Pons (tissue), 1 donor: ENCODE results near the gene FCRL2.
"Not testable (repeated sequence)": the region's sequence is repeated elsewhere in the genome, so short reads cannot be mapped to it uniquely, and the experiment has no call there.

ENCODE experiments used
- DNase-seq: peaks from one replicate; pipeline ENCODE4 v3.0.0-alpha.2; 2016; ENCODE audit warnings: low spot score

FCRL2 gene

DNA sequence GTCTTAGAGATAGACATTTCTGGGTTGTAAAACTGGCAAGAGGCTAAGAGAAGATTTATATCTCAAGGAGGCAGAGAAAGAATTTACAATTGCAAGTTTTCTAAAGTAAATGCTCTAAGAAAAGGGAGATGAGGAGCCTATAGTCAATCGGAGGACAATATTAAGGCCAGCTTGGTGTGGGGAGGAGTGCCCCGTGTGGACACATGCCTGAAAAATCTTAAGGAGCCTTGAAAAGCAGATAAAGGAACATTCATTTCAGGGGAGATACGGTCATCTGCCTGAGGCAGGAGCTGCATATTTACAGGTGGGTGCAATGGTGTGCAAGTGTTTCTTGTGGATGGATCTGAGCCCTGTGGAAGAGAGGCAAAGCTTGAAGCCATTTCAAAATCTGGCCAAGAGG lies 25.6 kb downstream of the FCRL2 start:
- no peak for DNase-seq

DNA sequence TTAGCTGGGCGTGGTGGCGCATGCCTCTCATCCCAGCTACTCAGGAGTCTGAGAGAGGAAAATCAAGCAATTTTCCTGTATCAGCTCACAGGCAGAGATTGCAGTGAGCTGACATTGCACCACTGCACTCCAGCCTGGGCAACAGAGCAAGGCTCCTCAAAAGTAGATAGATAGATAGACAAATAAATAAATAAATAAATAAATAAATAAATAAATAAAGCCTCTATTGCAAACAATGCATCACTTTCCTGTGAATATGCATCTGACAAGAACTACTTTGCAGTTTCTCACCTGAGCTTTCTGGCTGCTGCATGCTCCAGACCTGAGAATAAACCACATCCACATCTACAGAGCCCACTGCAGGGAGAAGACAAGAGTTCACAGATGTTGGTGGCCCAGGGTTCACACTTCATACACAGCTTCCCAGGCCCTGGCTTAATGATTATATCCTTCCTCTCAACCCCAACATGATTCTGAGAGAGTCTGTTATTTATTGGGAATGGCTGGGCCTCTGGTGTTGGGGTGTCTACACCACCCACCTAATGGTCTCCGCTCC lies 28.6 kb downstream of the FCRL2 start:
- no peak for DNase-seq

DNA sequence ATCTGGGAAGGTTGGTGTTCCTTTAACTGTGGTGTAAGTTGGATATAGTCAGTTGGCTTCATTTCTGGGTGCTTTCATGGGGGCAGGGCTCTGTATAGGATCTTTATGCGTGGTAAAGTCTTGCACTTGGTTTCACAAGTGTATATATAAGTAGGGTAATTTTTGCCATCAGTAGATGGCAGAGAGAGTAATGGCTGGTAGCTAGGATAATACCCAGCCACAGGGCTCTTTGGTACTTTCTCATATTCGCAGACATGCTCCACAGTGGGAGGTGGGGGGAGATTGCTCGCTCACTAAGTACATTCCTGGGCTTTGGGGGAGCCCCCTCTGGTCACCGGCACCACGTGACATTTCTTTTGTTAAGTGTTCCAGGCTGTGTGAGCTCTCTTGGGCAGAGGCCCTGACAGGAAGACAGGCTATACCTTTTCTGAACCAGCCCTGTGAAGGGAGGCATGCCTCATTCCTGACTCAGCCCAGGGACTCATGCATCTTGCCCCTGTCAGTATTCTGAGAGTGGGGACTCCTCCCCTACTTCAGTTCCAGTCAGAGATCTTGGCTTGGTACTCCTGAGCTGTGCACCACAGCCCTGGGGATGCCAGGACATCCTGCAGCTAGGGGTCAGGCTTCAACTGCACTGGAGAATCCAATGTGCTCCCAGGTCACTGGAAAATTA lies 37.6 kb downstream of the FCRL2 start:
- DNase-seq: no peak

DNA sequence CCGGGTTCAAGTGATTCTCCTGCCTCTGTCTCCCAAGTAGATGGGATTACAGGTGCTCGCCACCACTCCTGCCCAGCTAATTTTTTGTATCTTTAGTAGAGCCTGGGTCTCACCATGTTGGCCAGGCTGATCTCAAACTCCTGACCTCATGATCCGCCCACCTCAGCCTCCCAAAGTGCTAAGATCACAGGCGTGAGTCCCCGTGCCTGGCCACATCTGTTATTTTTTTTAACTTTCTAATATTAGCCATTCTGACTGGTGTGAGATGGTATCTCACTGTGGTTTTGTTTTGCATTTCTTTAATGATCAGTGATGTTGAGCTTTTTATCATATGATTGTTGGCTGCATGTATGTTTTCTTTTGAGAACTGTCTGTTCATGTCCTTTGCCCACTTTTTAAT lies 40.9 kb downstream of the FCRL2 start:
- not testable (repeated sequence) for DNase-seq

DNA sequence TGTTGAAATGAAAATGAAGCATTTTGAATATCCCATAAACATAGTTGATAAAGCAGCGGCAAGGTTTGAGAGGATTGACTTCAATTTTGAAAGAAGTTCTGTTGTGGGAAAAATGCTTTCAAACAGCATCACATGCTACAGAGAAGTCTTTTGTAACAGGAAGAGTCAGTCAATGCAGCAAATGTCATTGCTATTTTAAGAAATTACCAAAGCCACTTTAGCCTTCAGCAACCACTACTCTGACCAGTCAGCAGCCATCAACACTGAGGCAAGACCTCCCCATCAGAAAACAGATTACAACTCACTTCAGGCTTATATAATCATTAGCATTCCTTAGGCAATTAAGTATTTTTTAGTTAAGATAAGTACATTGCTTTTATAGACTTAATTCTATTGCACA lies 42.6 kb downstream of the FCRL2 start:
- DNase-seq: peak; percentile 52

DNA sequence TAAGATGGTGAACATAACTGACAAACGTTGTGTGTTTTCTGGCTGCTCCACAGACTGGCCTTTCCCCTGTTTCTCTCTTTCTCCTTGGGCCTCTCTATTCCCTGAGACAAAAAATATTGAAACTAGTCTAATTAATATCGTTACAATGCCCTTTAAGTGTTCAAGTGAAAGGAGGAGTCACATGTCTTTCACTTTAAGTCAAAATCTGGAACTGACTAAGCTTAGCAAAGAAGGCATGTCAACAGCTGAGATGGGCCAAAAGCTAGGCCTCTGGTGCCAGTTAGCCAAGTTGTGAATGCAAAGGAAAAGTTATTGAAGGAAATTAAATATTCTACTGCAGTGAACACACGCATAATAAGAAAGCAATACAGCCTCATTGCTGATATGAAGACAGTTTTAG lies 44.2 kb downstream of the FCRL2 start:
- no peak for DNase-seq

DNA sequence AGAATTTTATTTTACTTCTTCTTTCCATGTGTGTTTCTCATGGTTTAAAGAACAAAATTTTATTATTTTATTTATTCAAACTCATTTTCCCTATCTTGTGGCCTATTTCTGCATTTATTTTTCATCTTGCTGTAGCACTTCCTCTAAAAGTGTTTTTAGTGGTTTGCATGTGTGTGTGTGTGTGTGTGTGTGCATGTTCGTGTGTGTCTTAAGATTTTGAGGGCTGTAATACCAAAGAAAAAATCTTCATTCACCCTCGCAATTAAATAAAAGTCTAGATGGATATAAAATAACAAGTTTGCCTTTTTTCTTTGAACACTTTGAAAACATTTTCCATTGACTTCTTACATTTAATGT lies 51.7 kb downstream of the FCRL2 start:
- no peak for DNase-seq

DNA sequence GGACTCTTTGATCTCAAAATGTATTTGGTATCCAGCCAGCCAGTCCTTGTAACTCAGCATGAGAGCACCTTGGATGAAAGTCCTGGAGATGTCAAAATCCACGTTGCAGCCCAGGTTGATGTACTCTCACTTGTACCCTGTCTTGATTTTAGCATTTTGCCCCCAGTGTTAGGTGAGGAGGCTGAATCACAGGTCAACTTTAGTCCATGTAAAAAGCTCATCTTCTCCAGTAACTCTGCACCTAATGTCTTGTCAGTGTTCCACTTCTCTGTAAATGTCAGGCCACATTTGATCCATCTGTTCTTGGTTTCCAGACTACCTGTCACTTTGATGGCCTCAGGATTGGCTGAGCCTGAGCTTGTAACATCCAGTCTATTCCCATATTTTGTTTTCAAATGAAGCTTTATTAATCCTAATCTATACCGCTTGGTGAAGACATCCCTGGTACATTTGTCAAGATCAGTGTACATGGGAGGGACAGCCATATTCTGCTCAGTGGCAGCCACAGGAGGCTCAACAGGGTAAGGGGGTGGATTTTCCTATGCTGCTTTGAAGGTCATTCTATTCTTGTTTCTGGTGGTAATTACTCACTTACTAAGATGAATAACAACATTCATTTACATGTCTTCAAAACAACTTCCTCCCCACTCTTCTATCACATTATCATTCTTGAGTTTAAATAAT lies 52.3 kb downstream of the FCRL2 start:
- DNase-seq: no peak

DNA sequence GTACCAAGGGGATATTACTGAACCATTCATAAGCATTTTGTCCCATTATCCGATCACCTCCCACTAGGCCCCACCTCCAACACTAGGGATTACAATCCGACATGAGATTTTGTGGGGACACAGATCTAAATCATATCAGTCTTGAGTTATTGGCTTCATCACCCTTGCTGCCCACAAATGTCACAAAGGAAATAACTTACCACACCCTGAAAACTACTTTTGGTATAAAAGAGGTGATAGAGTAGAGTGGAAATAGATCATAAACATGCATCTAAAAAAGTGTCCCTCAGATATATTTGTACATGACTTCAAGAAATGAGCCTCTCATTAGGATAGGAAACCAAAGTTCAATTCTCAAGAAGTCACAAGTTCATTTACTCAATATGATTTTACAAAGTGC lies 53.8 kb downstream of the FCRL2 start:
- DNase-seq: no peak

DNA sequence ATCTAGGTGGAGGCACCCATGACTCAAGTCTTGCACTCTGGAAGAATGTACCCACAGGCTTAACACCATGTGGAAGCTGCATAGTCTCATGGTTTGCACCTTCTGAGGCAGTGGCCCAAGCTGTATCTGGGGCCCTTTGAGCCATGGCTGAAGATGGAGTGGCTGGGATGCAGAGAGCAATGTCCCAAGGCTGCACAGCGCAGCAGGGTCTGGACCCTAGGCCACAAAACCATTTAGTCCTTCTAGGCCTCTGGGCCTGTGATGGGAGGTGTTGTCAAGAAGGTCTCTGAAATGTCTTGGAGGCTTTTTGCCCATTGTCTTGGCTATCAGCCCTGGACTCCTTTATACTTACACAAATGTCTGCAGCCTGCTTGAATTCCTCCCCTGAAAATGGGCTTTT lies 54.9 kb downstream of the FCRL2 start:
- DNase-seq: no peak

DNA sequence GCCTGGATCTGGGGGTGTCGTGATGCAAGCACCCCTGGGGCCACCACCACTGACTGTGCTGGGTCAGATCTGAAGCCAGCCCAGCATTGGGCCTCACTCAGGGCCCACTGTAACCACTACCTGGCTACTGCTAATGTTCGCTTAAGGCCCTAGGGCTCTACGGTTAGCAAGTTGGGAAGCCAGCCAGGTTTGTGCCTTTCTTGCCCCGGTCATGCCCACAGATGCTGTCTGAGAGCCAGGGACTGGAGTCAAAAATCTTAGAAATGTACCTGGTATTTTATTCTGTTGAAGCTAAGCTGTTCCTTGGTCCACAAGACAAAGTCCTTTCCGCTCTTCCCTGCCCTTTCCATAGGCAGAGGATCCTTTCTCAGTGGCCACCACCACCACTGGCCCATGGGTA lies 61.2 kb downstream of the FCRL2 start:
- DNase-seq: no peak

DNA sequence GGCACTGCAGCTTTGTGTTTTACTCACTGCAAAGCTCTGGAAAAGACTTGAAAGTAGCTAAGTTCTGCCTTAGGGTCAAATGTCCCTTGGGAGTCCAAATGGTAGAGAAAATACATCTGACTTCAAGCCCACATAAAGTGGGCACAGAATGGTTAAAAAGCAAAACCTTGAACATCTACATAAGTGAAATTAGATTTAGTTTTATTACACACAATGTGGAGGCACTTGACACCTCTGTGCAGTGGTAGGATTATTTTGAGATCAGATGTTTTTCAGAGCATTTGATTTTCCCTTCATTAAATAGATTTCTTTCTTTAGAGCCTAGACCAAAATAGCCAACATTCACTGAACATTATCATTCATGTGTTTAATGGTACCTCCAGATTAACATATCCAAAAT lies 65.1 kb downstream of the FCRL2 start:
- DNase-seq: no peak

DNA sequence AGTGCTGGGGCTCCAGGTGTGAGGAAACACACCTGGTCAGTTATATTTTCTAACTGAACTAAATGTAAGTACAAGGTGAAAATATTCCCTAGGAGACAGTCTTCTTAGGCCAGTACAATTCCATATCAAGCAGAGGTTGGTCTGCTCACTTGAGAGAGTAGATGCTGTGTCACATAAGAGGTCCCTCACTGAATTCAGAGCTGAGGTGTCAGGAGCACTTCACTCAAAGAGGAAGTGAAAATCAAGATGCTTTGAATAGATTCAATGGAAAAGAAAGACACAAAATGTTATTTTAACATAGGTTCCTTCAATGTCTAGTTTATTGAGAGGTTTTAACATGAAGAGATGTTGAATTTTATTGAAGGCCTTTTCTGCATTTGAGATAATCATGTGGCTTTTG lies 72.1 kb downstream of the FCRL2 start:
- no peak for DNase-seq

DNA sequence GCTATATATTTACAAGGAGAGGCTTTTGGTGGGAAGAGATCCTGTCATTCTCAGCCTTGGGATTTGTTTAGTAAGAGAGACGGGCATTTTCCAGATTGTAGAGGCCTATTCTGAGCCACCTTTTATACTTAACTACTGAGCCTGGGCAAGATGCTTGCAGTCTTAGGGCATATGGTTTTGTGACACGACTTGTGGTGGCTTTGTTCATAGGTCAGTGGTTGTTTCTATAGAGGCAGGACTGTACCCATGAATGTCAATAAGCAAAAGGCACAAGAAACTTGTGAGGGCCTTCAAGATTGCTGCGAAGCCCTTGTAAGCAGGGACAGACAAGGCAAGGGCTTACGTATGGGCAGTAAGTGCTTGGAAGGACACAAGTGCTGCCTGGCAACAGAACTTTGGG lies 73.0 kb downstream of the FCRL2 start:
- DNase-seq: no peak

DNA sequence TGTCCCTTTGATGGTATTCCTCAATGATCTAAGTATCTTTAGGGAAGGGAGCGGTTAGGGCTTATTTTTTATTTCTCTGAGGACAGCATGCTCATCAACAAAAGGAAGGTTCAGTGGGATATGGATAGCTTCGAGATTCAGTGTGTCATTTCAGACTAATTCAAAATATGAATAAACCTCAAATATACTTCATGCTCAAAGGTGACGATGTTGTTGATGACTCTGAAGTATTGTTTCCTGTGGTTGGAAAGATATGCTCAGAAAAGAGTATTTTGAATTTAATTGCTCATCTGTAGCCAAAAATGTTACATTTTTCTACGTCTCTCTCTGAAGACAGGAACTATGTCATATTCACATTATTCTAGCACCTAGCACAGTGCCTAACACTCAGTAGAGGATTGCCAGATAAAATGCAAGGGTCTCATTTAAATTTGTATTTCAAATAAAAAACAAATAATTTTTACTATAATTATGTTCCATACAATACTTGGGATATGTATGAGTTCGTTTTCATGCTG lies 74.6 kb downstream of the FCRL2 start:
- no peak for DNase-seq

DNA sequence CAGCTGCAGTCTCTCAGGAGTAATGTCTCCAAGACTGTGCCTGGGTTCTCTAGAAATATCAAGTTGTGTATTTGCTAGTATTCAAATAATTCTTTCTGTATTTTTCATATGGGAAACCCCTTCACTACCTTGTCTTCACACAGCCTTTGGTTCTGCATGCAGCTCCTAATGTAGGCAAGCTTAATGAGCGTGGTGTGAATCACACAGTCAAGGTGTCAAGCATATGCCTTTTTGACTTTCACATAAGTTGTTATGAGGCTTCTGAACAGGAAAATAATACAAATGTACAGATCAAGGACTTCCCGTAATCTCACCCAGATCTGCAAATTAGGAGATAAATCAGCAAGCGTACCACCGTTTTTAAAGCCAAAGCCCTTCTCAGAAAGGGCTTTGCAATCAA lies 76.2 kb downstream of the FCRL2 start, which contains the start of gene FCRL3:
TSS of gene FCRL3 (minus strand) at position 38 of the 400 bp plus-strand sequence. CDS start 280 bp downstream, outside the sequence.
- DNase-seq: no peak

DNA sequence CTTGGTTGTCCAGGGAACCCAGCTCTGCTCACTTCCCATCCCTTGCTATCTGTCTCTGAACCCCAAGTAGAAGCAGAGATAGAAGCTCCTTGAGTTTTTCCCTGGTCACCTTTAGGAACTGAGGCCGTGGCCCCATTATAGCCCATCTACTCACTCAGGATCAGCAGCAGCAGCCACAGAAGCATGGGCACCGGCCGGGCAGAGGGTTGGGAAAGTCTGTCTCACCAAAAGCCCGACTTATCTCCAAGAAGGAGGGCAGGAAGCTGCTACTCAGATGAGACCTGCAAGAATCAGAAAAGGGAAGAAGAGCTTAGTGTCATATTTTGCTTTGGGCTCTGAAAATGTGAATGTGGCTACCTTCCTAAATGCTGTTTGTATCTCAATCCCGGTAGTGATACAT lies 76.6 kb downstream of the FCRL2 start:
- no peak for DNase-seq

DNA sequence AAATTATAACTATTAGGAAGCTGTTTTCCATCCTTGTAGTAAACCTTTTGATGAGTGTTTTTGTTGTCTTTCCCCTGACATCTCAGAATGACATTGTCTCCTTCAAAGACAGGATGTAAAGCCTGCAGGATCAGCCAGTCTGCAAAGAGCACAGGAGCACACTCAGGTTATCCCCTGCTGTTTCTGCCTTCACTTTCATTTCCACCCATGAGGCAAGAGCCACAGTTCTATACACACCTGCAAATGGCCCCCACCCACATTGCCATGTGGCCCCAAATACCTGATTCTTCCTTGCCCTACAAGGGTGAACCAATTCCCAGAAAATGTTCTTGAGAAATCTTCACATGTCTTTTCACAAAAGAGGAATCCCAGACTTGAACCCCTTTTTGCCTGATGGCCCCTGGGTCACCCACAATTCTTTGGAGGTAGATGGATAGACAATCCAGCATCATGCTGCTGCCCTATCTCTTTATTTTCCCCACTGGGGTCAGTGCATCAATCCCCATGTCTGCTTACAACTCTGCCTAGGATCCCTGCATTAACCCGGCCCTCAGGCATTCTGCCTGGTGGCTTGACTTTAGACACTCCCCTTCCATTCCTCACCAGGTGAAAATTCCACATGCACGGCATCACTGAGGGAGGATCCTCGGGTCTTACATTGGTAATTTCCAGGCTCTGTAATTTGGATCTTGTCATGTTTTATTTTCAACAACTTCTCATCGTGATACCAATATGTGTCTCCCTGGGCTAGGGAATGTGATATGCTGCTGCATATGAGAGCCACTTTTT lies 79.0 kb downstream of the FCRL2 start:
- no peak for DNase-seq

DNA sequence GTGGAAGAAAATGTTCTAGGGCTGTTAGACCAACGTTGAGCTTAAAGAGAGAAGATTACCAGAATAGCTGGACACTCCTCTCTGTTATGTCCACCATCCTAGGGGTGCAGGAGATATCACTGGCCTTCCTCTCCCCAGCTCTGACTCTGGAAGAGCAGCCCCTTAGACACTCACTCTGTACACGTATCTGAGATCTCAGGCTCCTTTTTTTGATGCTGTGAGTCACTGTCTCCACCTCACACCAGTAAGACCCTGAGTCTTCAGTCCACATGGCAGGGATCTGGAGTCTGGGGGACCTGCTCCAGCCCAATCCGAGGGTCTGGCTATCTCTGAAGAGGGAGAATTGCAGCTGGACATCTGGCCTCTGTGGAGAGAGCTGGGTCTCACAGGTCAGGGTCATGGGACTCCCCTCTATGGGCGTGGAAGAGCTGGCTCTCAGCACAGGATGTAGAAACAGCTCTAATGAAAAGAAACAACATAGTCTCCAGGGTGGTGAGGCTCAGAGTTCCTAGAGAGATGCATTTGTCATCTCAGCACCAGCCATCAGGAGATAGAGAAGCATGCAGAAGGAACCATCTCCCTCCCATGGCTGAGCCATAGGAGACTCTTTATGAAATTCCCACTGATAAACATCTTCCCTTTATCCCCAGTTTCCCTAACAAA lies 79.8 kb downstream of the FCRL2 start:
- no peak for DNase-seq
